ENCODE data around the gene RBSN. TPM values are rescaled to one million over a fixed set of nuclear protein-coding genes. Genes with fewer than 3 reads are reported as not detected.

The RBSN gene
- total RNA-seq, 4 donors from 2014 or later = 45.0 to 56.1 (median 52.0) TPM

DNA sequence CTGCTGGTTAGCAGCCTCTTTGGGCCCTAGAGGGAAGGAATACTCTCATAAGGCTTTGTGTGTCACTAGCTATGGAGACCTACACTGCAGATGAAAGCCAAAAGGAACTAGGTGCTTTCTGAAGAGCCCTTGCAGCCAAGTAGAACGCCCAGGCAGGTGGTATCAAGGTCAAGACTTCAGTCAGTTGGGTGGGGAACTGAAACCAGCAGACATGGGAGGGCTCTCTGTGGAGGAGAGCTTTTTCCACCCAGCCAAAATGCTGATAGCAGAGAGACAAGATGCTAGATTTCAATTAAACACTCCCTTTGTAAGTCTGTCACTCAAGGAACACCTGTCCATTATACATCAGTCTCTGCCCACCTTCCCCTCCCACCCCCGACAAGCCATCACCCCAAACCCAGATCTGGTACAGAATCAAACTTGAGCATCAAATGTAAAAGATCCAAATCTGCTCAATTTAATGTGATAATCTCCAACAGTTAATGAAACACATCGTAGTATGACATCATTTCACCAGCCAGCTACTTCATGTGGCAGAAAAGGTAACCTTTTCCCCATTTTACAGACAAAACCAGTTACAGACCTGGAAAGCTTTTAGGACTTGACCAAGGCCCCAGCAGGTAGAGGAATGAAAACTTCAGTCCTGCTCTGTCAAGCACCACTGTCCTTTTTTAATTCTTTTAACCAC lies 48.4 kb downstream of the RBSN start:
- Histone ChIP-seq H3K4me1 (no peaks in the 10 kb centered on the region), H3K27me3 (no peaks in the 10 kb centered on the region), H3K9me3 (no peaks in the 10 kb centered on the region), H3K27ac (no peak overlapping the region), H3K36me3 (peaks cover 49 to 54% of the 10 kb centered on the region in 2 donors), H3K4me3 (replicated peaks in 1 of 3) (no peak overlapping the region)
- WGBS, 2 donors = 79 to 80% methylated on average over 3 of the region's 3 CpGs
- DNase-seq = no peak
- intact Hi-C loops (cut with DNase I) = loop anchor here (10.0 kb wide), 1 partner anchor 126 kb away; no protein-coding TSS in a partner anchor
- TF ChIP-seq, protein P1, sequence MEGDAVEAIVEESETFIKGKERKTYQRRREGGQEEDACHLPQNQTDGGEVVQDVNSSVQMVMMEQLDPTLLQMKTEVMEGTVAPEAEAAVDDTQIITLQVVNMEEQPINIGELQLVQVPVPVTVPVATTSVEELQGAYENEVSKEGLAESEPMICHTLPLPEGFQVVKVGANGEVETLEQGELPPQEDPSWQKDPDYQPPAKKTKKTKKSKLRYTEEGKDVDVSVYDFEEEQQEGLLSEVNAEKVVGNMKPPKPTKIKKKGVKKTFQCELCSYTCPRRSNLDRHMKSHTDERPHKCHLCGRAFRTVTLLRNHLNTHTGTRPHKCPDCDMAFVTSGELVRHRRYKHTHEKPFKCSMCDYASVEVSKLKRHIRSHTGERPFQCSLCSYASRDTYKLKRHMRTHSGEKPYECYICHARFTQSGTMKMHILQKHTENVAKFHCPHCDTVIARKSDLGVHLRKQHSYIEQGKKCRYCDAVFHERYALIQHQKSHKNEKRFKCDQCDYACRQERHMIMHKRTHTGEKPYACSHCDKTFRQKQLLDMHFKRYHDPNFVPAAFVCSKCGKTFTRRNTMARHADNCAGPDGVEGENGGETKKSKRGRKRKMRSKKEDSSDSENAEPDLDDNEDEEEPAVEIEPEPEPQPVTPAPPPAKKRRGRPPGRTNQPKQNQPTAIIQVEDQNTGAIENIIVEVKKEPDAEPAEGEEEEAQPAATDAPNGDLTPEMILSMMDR (IDR thresholded peaks at IDR 0.05) = no peak
- no peak for TF ChIP-seq POLR2A (IDR thresholded peaks at IDR 0.05)

DNA sequence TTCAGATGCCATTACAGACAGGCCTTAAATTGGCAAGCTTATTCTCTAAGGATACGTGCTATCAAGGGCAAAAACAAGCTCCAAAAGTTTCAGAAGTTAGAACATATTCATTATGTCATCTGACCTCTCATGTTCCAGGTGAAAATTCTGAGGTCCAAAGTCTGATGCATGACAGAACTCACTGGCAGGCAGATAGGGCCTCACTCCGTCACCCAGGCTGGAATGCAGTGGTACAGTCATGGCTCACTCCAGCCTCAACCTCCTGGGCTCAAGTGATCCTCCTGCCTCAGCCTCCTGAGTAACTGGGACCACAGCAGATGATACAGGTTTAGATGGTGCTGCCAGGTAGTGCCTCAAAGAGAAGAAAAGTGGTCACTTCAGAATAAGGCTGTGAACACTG lies 49.4 kb downstream of the RBSN start:
- 88 to 100% methylated on average over 2 of the region's 2 CpGs for WGBS, 2 donors
- no peaks in the 10 kb centered on the region for H3K4me1 ChIP-seq
- TF ChIP-seq, protein P1 (IDR thresholded peaks at IDR 0.05) = no peak
- TF ChIP-seq POLR2A (IDR thresholded peaks at IDR 0.05) = no peak
- no peaks in the 10 kb centered on the region for H3K27me3 ChIP-seq
- no peaks in the 10 kb centered on the region for H3K9me3 ChIP-seq
- no peak overlapping the region for H3K4me3 ChIP-seq (replicated peaks in 1 of 3)
- no peak for DNase-seq
- no peak overlapping the region for H3K27ac ChIP-seq
- H3K36me3 ChIP-seq = peaks cover 57 to 63% of the 10 kb centered on the region in 2 donors
- intact Hi-C loops (cut with DNase I) = no loop called here

GRCh38 chr3:15045667-15046066 lies 53.3 kb downstream of the RBSN start:
- no peaks in the 10 kb centered on the region for H3K27me3 ChIP-seq
- no peak overlapping the region for H3K4me3 ChIP-seq (replicated peaks in 1 of 3)
- H3K36me3 ChIP-seq = peaks cover 73 to 74% of the 10 kb centered on the region in 2 donors
- TF ChIP-seq, protein P1 (IDR thresholded peaks at IDR 0.05) = no peak
- TF ChIP-seq POLR2A (IDR thresholded peaks at IDR 0.05) = no peak
- no peak overlapping the region for H3K27ac ChIP-seq
- DNase-seq = no peak
- 86 to 95% methylated on average over 1 of the region's 1 CpG for WGBS, 2 donors
- intact Hi-C loops (cut with DNase I) = no loop called here
- H3K9me3 ChIP-seq = no peaks in the 10 kb centered on the region
- H3K4me1 ChIP-seq = peaks cover 0 to 2% of the 10 kb centered on the region in 2 donors

- peaks cover 64 to 72% of the 10 kb centered on the region in 2 donors for H3K36me3 ChIP-seq
- TF ChIP-seq, protein P1 (IDR thresholded peaks at IDR 0.05) = no peak
- TF ChIP-seq POLR2A (IDR thresholded peaks at IDR 0.05) = no peak
- intact Hi-C loops (cut with DNase I) = no loop called here
- no peak overlapping the region for H3K4me3 ChIP-seq (replicated peaks in 1 of 3)
- H3K4me1 ChIP-seq = peaks cover 7 to 14% of the 10 kb centered on the region in 2 donors
- H3K9me3 ChIP-seq = no peaks in the 10 kb centered on the region
- H3K27me3 ChIP-seq = no peaks in the 10 kb centered on the region
- WGBS, 2 donors = 83% methylated on average over 7 of the region's 7 CpGs
- no peak overlapping the region for H3K27ac ChIP-seq
- DNase-seq = no peak
Observed at GRCh38 chr3:15044326-15044725, 54.6 kb downstream of the RBSN start.

- 80 to 91% methylated on average over 11 of the region's 11 CpGs for WGBS, 2 donors
- Histone ChIP-seq H3K36me3 (peaks cover 57 to 66% of the 10 kb centered on the region in 2 donors), H3K27ac (no peak overlapping the region), H3K9me3 (no peaks in the 10 kb centered on the region), H3K27me3 (no peaks in the 10 kb centered on the region), H3K4me3 (replicated peaks in 1 of 3) (no peak overlapping the region), H3K4me1 (peaks cover 14 to 21% of the 10 kb centered on the region in 2 donors)
- intact Hi-C loops (cut with DNase I) = no loop called here
- no peak for DNase-seq
- TF ChIP-seq, protein P1 (IDR thresholded peaks at IDR 0.05) = no peak
- no peak for TF ChIP-seq POLR2A (IDR thresholded peaks at IDR 0.05)
Observed at GRCh38 chr3:15043408-15044171, 55.4 kb downstream of the RBSN start.
